Retina (tissue), 1 donor: ENCODE results near the gene SLC27A1.
"Not testable (repeated sequence)": the region's sequence is repeated elsewhere in the genome, so short reads cannot be mapped to it uniquely, and the experiment has no call there.

Experiments used
- DNase-seq: peaks from one replicate; pipeline ENCODE4 v3.0.0-alpha.2; 2016

The SLC27A1 gene

GRCh38 chr19:17542042-17542441 is 71.7 kb downstream of the SLC27A1 start:
- no peak for DNase-seq

GRCh38 chr19:17542793-17543582 is 72.7 kb downstream of the SLC27A1 start:
- no peak for DNase-seq

GRCh38 chr19:17543986-17544385 is 73.7 kb downstream of the SLC27A1 start:
- DNase-seq: no peak

- DNase-seq: no peak
Measured at GRCh38 chr19:17544418-17544817, 74.1 kb downstream of the SLC27A1 start.

GRCh38 chr19:17548145-17548544 is 77.8 kb downstream of the SLC27A1 start:
- no peak for DNase-seq

- no peak for DNase-seq
Measured at GRCh38 chr19:17549085-17549740, 78.9 kb downstream of the SLC27A1 start.

GRCh38 chr19:17550076-17550667 is 79.8 kb downstream of the SLC27A1 start:
- no peak for DNase-seq

- not testable (repeated sequence) for DNase-seq
Measured at GRCh38 chr19:17552735-17553134, 82.4 kb downstream of the SLC27A1 start.

GRCh38 chr19:17553256-17553655 is 82.9 kb downstream of the SLC27A1 start:
- no peak for DNase-seq

- DNase-seq: no peak
Measured at GRCh38 chr19:17554968-17555479, 84.7 kb downstream of the SLC27A1 start.

- DNase-seq: peak; percentile 95
Measured at GRCh38 chr19:17555480-17555928, 85.2 kb downstream of the SLC27A1 start, which contains the start of gene COLGALT1. TSS of gene COLGALT1 (plus strand) at chr19:17555649. CDS start at chr19:17555714, 65 bp downstream.
